AG04450 (cell line): Measurements from ENCODE around the gene TTC9B. TPM values are rescaled to one million over a fixed set of nuclear protein-coding genes. Genes with fewer than 3 reads are reported as not detected.

Experiments
- CTCF ChIA-PET: fragments of 300-600, 350-600 bp; formaldehyde crosslinking; extraction: SDS; loops from one replicate; lab custom pipeline; 2022; ENCODE audit warnings: antibody characterized with exemption, inconsistent platforms; lab: Charles Lee
- POLR2A ChIA-PET: fragments of 350-600 bp; formaldehyde crosslinking; extraction: SDS; loops from one replicate; lab custom pipeline; 2021; ENCODE audit warnings: antibody characterized with exemption, inconsistent platforms; lab: Yijun Ruan, JAX
- DNase-seq: peaks from one replicate; pipeline ENCODE4 v3.0.0-alpha.2; 2011; ENCODE audit warnings: low read depth, low spot score
- H3K27ac ChIP-seq: one replicate; pipeline ENCODE4 v1.5.1; 2012; ENCODE audit warnings: low read depth, low read length, control low read depth
- H3K27me3 ChIP-seq: one replicate; pipeline ENCODE4 v1.6.0; 2012; ENCODE audit warnings: low read length; ENCODE audit not compliant: control insufficient read depth, insufficient read depth
- H3K4me3 ChIP-seq: 2 replicates; pipeline ENCODE4 v1.5.1; 2011; ENCODE audit warnings: mild to moderate bottlenecking, low read depth, low read length, control low read depth
- H3K9me3 ChIP-seq: 2 replicates; pipeline ENCODE4 v1.5.1; 2012; ENCODE audit warnings: low read length; ENCODE audit not compliant: control insufficient read depth, insufficient read depth
- CTCF ChIP-seq: IDR thresholded peaks from 2 replicates; pipeline ENCODE4 v1.5.1; 2011; ENCODE audit warnings: low read depth, low read length, control low read depth, inconsistent platforms
- polyA plus RNA-seq: library from polyadenylated mRNA; depleted of rRNA; stranded (reverse); fragments of >200 nt; gene quantifications from 2 replicates; pipeline ENCODE4 v1.2.3, GENCODE V29; 2011

TTC9B gene
- polyA plus RNA-seq, 1 experiment = not detected

GRCh38 chr19:40234429-40235237 is 16.4 kb upstream of the TTC9B start:
- ChIA-PET POLR2A (interaction anchor here (0.6 kb wide), 1 partner anchor 30 kb away, joined by 5 read pairs; no protein-coding TSS in a partner anchor), CTCF (interaction anchor here (0.9 kb wide), 1 partner anchor 50 kb away, joined by 5 read pairs; the partner anchor contains the start of gene AKT2)
- Histone ChIP-seq H3K9me3 (no peaks in the 10 kb centered on the region; the same call in 1 of the 2 replicates), H3K27ac (no peak overlapping the region), H3K27me3 (no peaks in the 10 kb centered on the region), H3K4me3 (no peak overlapping the region)
- no peak for DNase-seq
- TF ChIP-seq CTCF = no peak

GRCh38 chr19:40233811-40234389 is 15.7 kb upstream of the TTC9B start:
- no peak for DNase-seq
- Histone ChIP-seq H3K27ac (no peak overlapping the region), H3K27me3 (no peaks in the 10 kb centered on the region), H3K9me3 (no peaks in the 10 kb centered on the region; the same call in 1 of the 2 replicates), H3K4me3 (no peak overlapping the region)
- ChIA-PET CTCF (no interaction called here), POLR2A (interaction anchor here (0.6 kb wide), 1 partner anchor 31 kb away, joined by 5 read pairs; no protein-coding TSS in a partner anchor)
- no peak for TF ChIP-seq CTCF

GRCh38 chr19:40232949-40233810 is 15.0 kb upstream of the TTC9B start:
- ChIA-PET CTCF (no interaction called here), POLR2A (no interaction called here)
- Histone ChIP-seq H3K9me3 (no peaks in the 10 kb centered on the region; the same call in 1 of the 2 replicates), H3K4me3 (no peak overlapping the region), H3K27ac (no peak overlapping the region), H3K27me3 (no peaks in the 10 kb centered on the region)
- TF ChIP-seq CTCF = no peak
- DNase-seq = no peak

- DNase-seq = no peak
- no peak for TF ChIP-seq CTCF
- Histone ChIP-seq H3K27me3 (no peaks in the 10 kb centered on the region), H3K4me3 (no peak overlapping the region), H3K27ac (no peak overlapping the region), H3K9me3 (no peaks in the 10 kb centered on the region; the same call in 1 of the 2 replicates)
- ChIA-PET CTCF (no interaction called here), POLR2A (no interaction called here)
Measured at GRCh38 chr19:40232479-40232878, 14.3 kb upstream of the TTC9B start.
